LNCaP clone FGC (cell line): Measurements from ENCODE around the gene GNPTG.

Experiments used
- DNase-seq: peaks from one replicate; pipeline ENCODE4 v3.0.0-alpha.2; 2011; ENCODE audit warnings: low read depth
- H3K4me3 ChIP-seq: 2 replicates; pipeline ENCODE4 v1.5.1; 2011; ENCODE audit warnings: mild to moderate bottlenecking, low read depth, low read length, control low read depth
- CTCF ChIP-seq: IDR thresholded peaks from 2 replicates; pipeline ENCODE4 v1.5.1; 2012; ENCODE audit warnings: mild to moderate bottlenecking; ENCODE audit not compliant: control insufficient read depth, insufficient read depth; ENCODE audit errors: extremely low read depth

GNPTG gene

GRCh38 chr16:1389762-1390161 lies 38.0 kb downstream of the GNPTG start:
- TF ChIP-seq CTCF, result no peak
- DNase-seq, result no peak
- no peak overlapping the region for H3K4me3 ChIP-seq

GRCh38 chr16:1390239-1390779 lies 38.6 kb downstream of the GNPTG start:
- H3K4me3 ChIP-seq, result no peak overlapping the region
- DNase-seq, result no peak
- TF ChIP-seq CTCF, result no peak

GRCh38 chr16:1392826-1393225 lies 41.1 kb downstream of the GNPTG start:
- no peak for DNase-seq
- no peak for TF ChIP-seq CTCF
- no peak overlapping the region for H3K4me3 ChIP-seq

DNA sequence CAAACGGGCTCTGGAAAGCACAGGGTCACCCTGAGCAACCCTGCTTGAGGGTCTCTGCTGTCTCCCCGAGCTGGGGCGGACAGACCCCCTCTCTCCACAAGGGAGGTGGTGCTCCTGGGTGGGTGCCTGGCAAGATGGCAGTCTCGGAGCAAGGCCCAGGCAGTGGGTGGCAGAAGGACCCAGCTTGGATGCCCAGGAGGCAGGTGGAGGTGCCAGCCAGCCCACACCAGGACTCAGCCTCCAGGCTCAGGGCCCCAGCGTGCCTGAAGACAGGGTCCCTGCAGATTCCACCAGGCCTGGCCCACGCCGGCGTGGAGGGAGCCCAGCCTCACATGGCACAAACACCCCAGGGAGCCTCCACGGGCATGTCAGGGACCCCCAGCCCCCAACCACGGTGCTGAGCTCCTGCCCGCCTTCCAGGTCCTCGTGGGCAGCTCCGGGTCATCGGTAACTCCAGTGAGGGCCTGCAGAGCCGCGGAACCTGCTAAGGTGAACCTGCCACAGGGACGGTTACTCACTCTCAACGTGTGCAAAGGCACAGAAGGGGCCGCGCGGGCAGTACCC lies 42.0 kb downstream of the GNPTG start:
- no peak for DNase-seq
- no peak for TF ChIP-seq CTCF
- H3K4me3 ChIP-seq, result no peak overlapping the region

- DNase-seq, result no peak
- no peak overlapping the region for H3K4me3 ChIP-seq
- no peak for TF ChIP-seq CTCF
Observed at GRCh38 chr16:1394367-1394951, 42.7 kb downstream of the GNPTG start.

DNA sequence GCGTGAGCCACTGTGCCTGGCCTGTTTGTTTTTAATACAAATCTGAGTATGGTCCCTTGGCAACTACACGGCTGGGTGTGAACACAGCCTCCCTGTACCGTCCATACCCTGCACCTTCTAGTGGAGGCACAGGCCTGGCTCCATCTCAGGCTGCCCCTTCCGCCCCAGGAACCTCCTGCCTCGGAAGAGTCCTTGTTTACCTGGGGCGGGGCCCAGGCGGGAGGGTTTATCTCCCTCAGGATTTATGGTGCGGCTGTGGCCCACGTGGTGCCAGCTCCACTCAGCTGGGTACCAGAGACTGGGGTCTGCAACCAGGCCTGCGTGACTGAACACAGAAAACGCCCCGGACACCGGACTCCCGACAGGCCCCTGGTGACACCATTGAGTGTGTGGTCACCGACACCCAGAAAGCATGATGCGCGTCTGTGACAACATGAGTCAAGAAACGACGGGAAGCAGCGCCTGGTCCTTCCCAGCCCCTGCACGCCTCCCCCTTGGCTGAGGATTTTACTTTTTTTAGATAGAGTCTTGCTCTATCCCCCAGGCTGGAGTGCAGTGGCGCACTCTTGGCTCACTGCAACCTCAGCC lies 43.8 kb downstream of the GNPTG start:
- H3K4me3 ChIP-seq, result no peak overlapping the region
- DNase-seq, result no peak
- TF ChIP-seq CTCF, result no peak

GRCh38 chr16:1397779-1398178 lies 46.0 kb downstream of the GNPTG start:
- no peak overlapping the region for H3K4me3 ChIP-seq
- no peak for DNase-seq
- TF ChIP-seq CTCF, result no peak
